Measurements from ENCODE around the gene RARRES1.
"Not testable (repeated sequence)": the region's sequence is repeated elsewhere in the genome, so short reads cannot be mapped to it uniquely, and the experiment has no call there.

Gene RARRES1

GRCh38 chr3:158696618-158697017 is 35.6 kb downstream of the RARRES1 start:
- in situ Hi-C loops (cut with MboI; ENCODE audit: low sequenced_read_pairs): no loop called here

- in situ Hi-C loops (cut with MboI; ENCODE audit: low sequenced_read_pairs): not testable (repeated sequence)
These were observed 38.3 kb downstream of the RARRES1 start for GRCh38 chr3:158693866-158694456.

GRCh38 chr3:158685159-158685558 is 47.1 kb downstream of the RARRES1 start:
- in situ Hi-C loops (cut with MboI; ENCODE audit: low sequenced_read_pairs): no loop called here

- in situ Hi-C loops (cut with MboI; ENCODE audit: low sequenced_read_pairs): no loop called here
These were observed 48.9 kb downstream of the RARRES1 start for GRCh38 chr3:158683230-158683962.

- in situ Hi-C loops (cut with MboI; ENCODE audit: low sequenced_read_pairs): no loop called here
These were observed 51.4 kb downstream of the RARRES1 start for GRCh38 chr3:158680861-158681260.

GRCh38 chr3:158679547-158680000 is 52.7 kb downstream of the RARRES1 start:
- in situ Hi-C loops (cut with MboI; ENCODE audit: low sequenced_read_pairs): no loop called here

- in situ Hi-C loops (cut with MboI; ENCODE audit: low sequenced_read_pairs): no loop called here
These were observed 53.6 kb downstream of the RARRES1 start for GRCh38 chr3:158678687-158679086.

- in situ Hi-C loops (cut with MboI; ENCODE audit: low sequenced_read_pairs): no loop called here
These were observed 59.8 kb downstream of the RARRES1 start, which contains the start of gene LXN for GRCh38 chr3:158672215-158673176. TSS of gene LXN (minus strand) at chr3:158672648. CDS start at chr3:158672478, 170 bp downstream.

GRCh38 chr3:158671821-158672214 is 60.4 kb downstream of the RARRES1 start:
- in situ Hi-C loops (cut with MboI; ENCODE audit: low sequenced_read_pairs): no loop called here

- in situ Hi-C loops (cut with MboI; ENCODE audit: low sequenced_read_pairs): loop anchor here (10.0 kb wide), 1 partner anchor 126 kb away; no protein-coding TSS in a partner anchor
These were observed 63.8 kb downstream of the RARRES1 start for GRCh38 chr3:158668506-158668905.

GRCh38 chr3:158666416-158666815 is 65.8 kb downstream of the RARRES1 start:
- in situ Hi-C loops (cut with MboI; ENCODE audit: low sequenced_read_pairs): loop anchor here (10.0 kb wide), 1 partner anchor 128 kb away; no protein-coding TSS in a partner anchor

- in situ Hi-C loops (cut with MboI; ENCODE audit: low sequenced_read_pairs): loop anchor here (10.0 kb wide), 1 partner anchor 131 kb away; no protein-coding TSS in a partner anchor
These were observed 68.4 kb downstream of the RARRES1 start for GRCh38 chr3:158663832-158664231.

GRCh38 chr3:158663246-158663645 is 69.0 kb downstream of the RARRES1 start:
- in situ Hi-C loops (cut with MboI; ENCODE audit: low sequenced_read_pairs): loop anchor here (10.0 kb wide), 1 partner anchor 132 kb away; no protein-coding TSS in a partner anchor

GRCh38 chr3:158660711-158661110 is 71.5 kb downstream of the RARRES1 start:
- in situ Hi-C loops (cut with MboI; ENCODE audit: low sequenced_read_pairs): loop anchor here (10.0 kb wide), 1 partner anchor 134 kb away; no protein-coding TSS in a partner anchor

GRCh38 chr3:158659454-158660237 is 72.6 kb downstream of the RARRES1 start:
- in situ Hi-C loops (cut with MboI; ENCODE audit: low sequenced_read_pairs): loop anchor here (10.0 kb wide), 1 partner anchor 135 kb away; no protein-coding TSS in a partner anchor

GRCh38 chr3:158658889-158659288 is 73.4 kb downstream of the RARRES1 start:
- in situ Hi-C loops (cut with MboI; ENCODE audit: low sequenced_read_pairs): no loop called here

- in situ Hi-C loops (cut with MboI; ENCODE audit: low sequenced_read_pairs): no loop called here
These were observed 79.8 kb downstream of the RARRES1 start for GRCh38 chr3:158652463-158652862.

GRCh38 chr3:158651192-158651591 is 81.1 kb downstream of the RARRES1 start:
- in situ Hi-C loops (cut with MboI; ENCODE audit: low sequenced_read_pairs): no loop called here

- in situ Hi-C loops (cut with MboI; ENCODE audit: low sequenced_read_pairs): no loop called here
These were observed 82.5 kb downstream of the RARRES1 start for GRCh38 chr3:158649791-158650190.
